K562 (cell line): ENCODE measurements around the gene CAPZB. TPM values are rescaled to one million over a fixed set of nuclear protein-coding genes. Genes with fewer than 3 reads are reported as not detected.

Source experiments
- ATAC-seq: fragments of 200-7000 bp; cut with Tn5 transposase; 3 replicates; pipeline ENCODE4 v1.9.1; 2020; ENCODE audit warnings: moderate library complexity
- BruUV-seq: library from RNA; stranded (reverse); fragments of 400-500 nt; replicated peaks from 2 replicates; lab custom pipeline; 2021; lab: Mats Ljungman, UMichigan
- CTCF ChIA-PET: fragments of 300-600 bp; formaldehyde crosslinking; extraction: SDS; loops from one replicate; lab custom pipeline; 2021; ENCODE audit warnings: low intra/inter-chr PET ratio; lab: Yijun Ruan, JAX
- POLR2A ChIA-PET: fragments of 300-600, 350-650 bp; sonication (Branson Sonifier 250); formaldehyde crosslinking; extraction: SDS; loops from one replicate; lab custom pipeline; 2021; ENCODE audit warnings: antibody characterized with exemption, inconsistent platforms; lab: Yijun Ruan, JAX
- DNase-seq, 4 experiments: peaks; one replicate each; pipeline versions ENCODE4 v3.0.0 to v3.0.0-alpha.2; 2011 to 2018; ENCODE audit warnings: low spot score in 3 of 4, mixed read lengths in 3 of 4; ENCODE audit errors: extremely low read depth in 1 of 4
- FAIRE-seq: peaks from 2 replicates; lab custom pipeline; 2011; peaks lifted over from hg19 to GRCh38; lab: Jason Lieb, UNC
- H2AFZ ChIP-seq: 2 replicates; pipeline ENCODE4 v1.6.0; 2011; ENCODE audit warnings: low read depth, low read length, control low read depth, inconsistent platforms
- H3K27ac ChIP-seq: fragments of 200-600 bp; 3 replicates; pipeline ENCODE4 v1.8.0; 2011; ENCODE audit warnings: low read depth, mild to moderate bottlenecking, control low read depth, inconsistent platforms, low read length, moderate library complexity, mixed read lengths; ENCODE audit errors: extremely low read depth
- H3K27me3 ChIP-seq, 2 experiments: fragments of 300-600 bp in 1 of 2; 2 replicates in 1 of 2; 3 replicates in 1 of 2; pipeline versions ENCODE4 v1.6.0 to v1.8.0; 2011; ENCODE audit warnings: inconsistent platforms in 2 of 2, low read length in 2 of 2, mild to moderate bottlenecking in 1 of 2, mixed read lengths in 1 of 2, moderate library complexity in 1 of 2; ENCODE audit not compliant: control insufficient read depth in 2 of 2, insufficient read depth in 2 of 2
- H3K36me3 ChIP-seq: fragments of 300-600 bp; 3 replicates; pipeline ENCODE4 v1.8.0; 2011; ENCODE audit warnings: mild to moderate bottlenecking, low read length, inconsistent platforms; ENCODE audit not compliant: control insufficient read depth, insufficient read depth
- H3K4me1 ChIP-seq, 2 experiments: fragments of 200-600 bp in 1 of 2; replicated peaks in 1 of 2; 2 replicates in 1 of 2; 3 replicates in 1 of 2; pipeline versions ENCODE4 v1.5.1 to v1.8.0; 2011; ENCODE audit warnings: inconsistent platforms in 2 of 2, low read length in 2 of 2, mild to moderate bottlenecking in 1 of 2, mixed read lengths in 1 of 2, moderate library complexity in 1 of 2; ENCODE audit not compliant: control insufficient read depth in 2 of 2, insufficient read depth in 2 of 2
- H3K4me2 ChIP-seq: 2 replicates; pipeline ENCODE4 v1.6.1; 2011; ENCODE audit warnings: low read length, control low read depth, inconsistent platforms, mixed read lengths; ENCODE audit not compliant: insufficient read depth
- H3K4me3 ChIP-seq: fragments of 200-600 bp; sonication (generic), shearing (Covaris generic); 2 replicates; pipeline ENCODE4 v1.5.1; 2016; ENCODE audit warnings: control low read depth, inconsistent platforms
- H3K79me2 ChIP-seq: fragments of 200-600 bp; 3 replicates; pipeline ENCODE4 v1.8.0; 2011; ENCODE audit warnings: low read length, inconsistent platforms; ENCODE audit not compliant: control insufficient read depth, insufficient read depth
- H3K9ac ChIP-seq, 2 experiments: 2 replicates each; pipeline versions ENCODE4 v1.6.0 to v1.6.1; 2011; ENCODE audit warnings: low read depth in 2 of 2, low read length in 2 of 2, control low read depth in 1 of 2, inconsistent platforms in 1 of 2, mild to moderate bottlenecking in 1 of 2, mixed read lengths in 1 of 2; ENCODE audit not compliant: insufficient read depth in 1 of 2
- H3K9me1 ChIP-seq: one replicate; pipeline ENCODE4 v1.6.0; 2011; ENCODE audit warnings: inconsistent platforms, mild to moderate bottlenecking, low read length, moderate library complexity; ENCODE audit not compliant: control insufficient read depth, insufficient read depth
- H3K9me3 ChIP-seq: replicated peaks from 2 replicates; pipeline ENCODE4 v1.5.1; 2011; ENCODE audit warnings: low read depth, low read length, inconsistent platforms; ENCODE audit not compliant: control insufficient read depth, insufficient read depth
- H4K20me1 ChIP-seq: replicated peaks from 2 replicates; pipeline ENCODE4 v1.6.1; 2011; ENCODE audit warnings: low read length, inconsistent platforms, mixed read lengths; ENCODE audit not compliant: control insufficient read depth, insufficient read depth
- CREB3L1 ChIP-seq: fragments of 450-650 bp; IDR thresholded peaks from 2 replicates; pipeline ENCODE4 v1.6.1; 2014; ENCODE audit warnings: low read depth, mild to moderate bottlenecking, moderate library complexity, borderline replicate concordance
- EHMT2 ChIP-seq: fragments of 450-650 bp; IDR thresholded peaks from 2 replicates; pipeline ENCODE4 v1.6.1; 2018; ENCODE audit warnings: antibody characterized with exemption
- EP400 ChIP-seq: fragments of 450-650 bp; IDR thresholded peaks from 2 replicates; pipeline ENCODE4 v1.6.1; 2017; ENCODE audit warnings: antibody characterized with exemption, mild to moderate bottlenecking, moderate library complexity
- ESRRA ChIP-seq: fragments of 450-650 bp; IDR thresholded peaks from 2 replicates; pipeline ENCODE4 v1.6.1; 2014; ENCODE audit warnings: low read depth, mild to moderate bottlenecking, moderate library complexity, borderline replicate concordance
- JUND ChIP-seq, 2 experiments: IDR thresholded peaks; 2 replicates in 1 of 2; 3 replicates in 1 of 2; pipeline ENCODE4 v1.6.1; 2011; ENCODE audit warnings: borderline replicate concordance in 2 of 2, low read depth in 2 of 2, low read length in 2 of 2, improper control_type of control experiment in 1 of 2, missing biosample characterization in 1 of 2, missing genetic modification characterization in 1 of 2, missing genetic modification reagents in 1 of 2
- L3MBTL2 ChIP-seq: fragments of 450-650 bp; IDR thresholded peaks from 2 replicates; pipeline ENCODE4 v1.6.1; 2016; ENCODE audit warnings: mild to moderate bottlenecking, moderate library complexity
- MYBL2 ChIP-seq, 2 experiments: fragments of 450-650 bp in 1 of 2; sonication (generic) in 1 of 2; formaldehyde crosslinking in 1 of 2; IDR thresholded peaks; 2 replicates each; pipeline versions ENCODE4 v1.6.1 to v1.8.1; 2017 to 2022; ENCODE audit warnings: borderline replicate concordance in 1 of 2, inconsistent platforms in 1 of 2, low read depth in 1 of 2, mild to moderate bottlenecking in 1 of 2, missing genetic modification reagents in 1 of 2, moderate library complexity in 1 of 2
- RBM15 ChIP-seq: fragments of 200-400 bp; formaldehyde crosslinking; IDR thresholded peaks from 2 replicates; pipeline ENCODE4 v1.6.1; 2018; ENCODE audit warnings: mild to moderate bottlenecking, low read length, moderate library complexity; ENCODE audit not compliant: insufficient read depth
- SMAD4 ChIP-seq: fragments of 250-450 bp; sonication (Bioruptor Pico); conservative IDR thresholded peaks from 2 replicates; pipeline ENCODE4 v1.8.0; 2021; ENCODE audit warnings: inconsistent platforms, mild to moderate bottlenecking, moderate library complexity
- U2AF2 ChIP-seq: fragments of 200-400 bp; formaldehyde crosslinking; optimal IDR thresholded peaks from 2 replicates; pipeline ENCODE3; 2017; ENCODE audit warnings: low read depth, mild to moderate bottlenecking, low read length
- USF2 ChIP-seq: sonication (generic); formaldehyde crosslinking; IDR thresholded peaks from 2 replicates; pipeline ENCODE4 v1.5.0; 2020; ENCODE audit warnings: missing genetic modification reagents
- WGBS: fragments of 100-300 bp; shearing (Covaris generic); methylation state at CpG from one replicate; pipeline ENCODE4 v1.1.6; 2016; ENCODE audit warnings: low coverage, mixed read lengths; ENCODE audit not compliant: insufficient coverage; ENCODE audit errors: missing lambda C conversion rate; 5-methylcytosine and 5-hydroxymethylcytosine counted together
- in situ Hi-C: fragments of 300-500 bp; cut with MboI; formaldehyde crosslinking; loops from 4 replicates; pipeline ENCODE4 v1.15.0; 2018; ENCODE audit warnings: inconsistent platforms, mixed read lengths
- intact Hi-C: fragments of 100-400 bp; cut with micrococcal nuclease; formaldehyde crosslinking; loops from 2 replicates; pipeline ENCODE4 v1.14.2; 2022
- polyA plus RNA-seq, 8 experiments: library from polyadenylated mRNA; depleted of rRNA in 4 of 8; stranded (reverse) in 5 of 8; unstranded in 3 of 8; fragments of >200 nt; fragmentation: Nextera tagmentation in 2 of 8; fragmentation: Illumina TruSeq in 1 of 8; extraction: Ambion mirVana in 2 of 8; extraction: Trizol in 1 of 8; gene quantifications; 2 replicates each; pipeline versions ENCODE4 v1.2.1 to v1.2.3, GENCODE V29; 2011 to 2014; ENCODE audit warnings: inconsistent platforms in 1 of 8, missing spikeins in 1 of 8
- total RNA-seq, 7 experiments: library from RNA; depleted of rRNA in 6 of 7; stranded (reverse); fragments of >200 nt in 6 of 7; fragmentation: Illumina TruSeq in 2 of 7; extraction: Trizol in 2 of 7; gene quantifications; 2 replicates each; pipeline versions ENCODE4 v1.2.1 to v1.2.3, GENCODE V29; 2011 to 2021; ENCODE audit warnings: low replicate concordance in 1 of 7
- TF ChIP-seq, protein P1 (sequence below): fragments of 200-800 bp; sonication (Bioruptor generic); IDR thresholded peaks from 2 replicates; pipeline ENCODE4 v1.6.1; 2017; ENCODE audit warnings: missing genetic modification characterization, missing compliant biosample characterization
- TF ChIP-seq, protein P2 (sequence below): sonication (generic); formaldehyde crosslinking; IDR thresholded peaks from 2 replicates; pipeline ENCODE4 v1.9.0; 2022; ENCODE audit warnings: mild to moderate bottlenecking, missing genetic modification reagents
- TF ChIP-seq, protein P3 (sequence below): fragments of 450-650 bp; formaldehyde crosslinking; IDR thresholded peaks from 2 replicates; pipeline ENCODE4 v1.4.0; 2022; ENCODE audit warnings: mild to moderate bottlenecking, moderate library complexity

The CAPZB gene
- total and polyA plus RNA-seq, 9 of the 15 experiments (the other 6 are each of a cell fraction or from before 2014, with no cell fraction given) = 57.6 to 297 (median 125) TPM

DNA sequence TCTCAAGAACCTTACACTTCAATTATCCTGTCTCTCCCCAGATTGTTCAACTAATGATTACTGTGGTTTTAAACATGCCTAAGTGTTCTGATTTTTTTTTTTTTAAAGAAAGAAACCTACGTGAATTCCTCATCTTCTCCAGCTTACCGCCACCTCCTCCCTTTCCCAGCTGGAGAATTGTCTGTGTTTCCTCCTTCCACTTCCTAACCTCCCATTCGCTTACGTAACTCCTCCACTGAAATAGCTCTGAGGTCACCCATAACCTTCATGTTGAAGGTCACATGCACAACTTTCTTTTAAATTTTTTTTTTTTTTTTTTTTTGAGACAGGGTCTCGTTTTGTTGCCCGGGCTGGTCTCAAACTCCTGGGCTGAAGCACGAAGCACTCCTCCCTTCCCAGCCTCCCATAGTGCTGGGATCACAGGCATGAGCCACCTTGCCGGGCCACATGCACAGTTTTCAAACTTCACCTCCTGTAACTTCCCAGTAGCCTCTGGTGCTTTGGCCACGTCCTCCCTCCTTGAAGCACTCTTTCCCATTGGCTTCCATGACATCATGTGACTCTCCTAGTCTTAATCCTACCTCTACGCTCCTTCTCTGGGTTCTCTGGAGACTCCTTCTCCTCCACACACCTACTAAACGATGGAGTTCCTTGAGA lies 9.8 kb upstream of the CAPZB start:
- POLR2A ChIA-PET = no interaction called here
- peak; percentile 76 for ATAC-seq
- no peak overlapping the region for H3K4me2 ChIP-seq
- no peaks in the 10 kb centered on the region; a peak in 1 of 5 replicates for H3K27me3 ChIP-seq
- peak overlapping the region; percentile 43 for H2AFZ ChIP-seq
- H3K9ac ChIP-seq = no peak overlapping the region
- FAIRE-seq = no peak
- H3K36me3 ChIP-seq = no peaks in the 10 kb centered on the region
- 22% methylated on average over 11 of the region's 11 CpGs for WGBS
- H4K20me1 ChIP-seq = no peaks in the 10 kb centered on the region
- H3K27ac ChIP-seq = no peak overlapping the region
- CTCF ChIA-PET = no interaction called here
- no peaks in the 10 kb centered on the region for H3K9me1 ChIP-seq
- no peaks in the 10 kb centered on the region for H3K9me3 ChIP-seq
- H3K79me2 ChIP-seq = no peaks in the 10 kb centered on the region
- H3K4me1 ChIP-seq = no peaks in the 10 kb centered on the region
- intact Hi-C loops (no loop called here), in situ Hi-C loops (no loop called here)
- BruUV-seq = no TSS peak
- DNase-seq = peak in 2 of 4 experiments; percentile 39 to 52
- H3K4me3 ChIP-seq = no peak overlapping the region
- TF ChIP-seq CREB3L1 = 0 out of 2 replicates have a peak, but pooled peaks have one; percentile 28
- TF ChIP-seq, protein P1, sequence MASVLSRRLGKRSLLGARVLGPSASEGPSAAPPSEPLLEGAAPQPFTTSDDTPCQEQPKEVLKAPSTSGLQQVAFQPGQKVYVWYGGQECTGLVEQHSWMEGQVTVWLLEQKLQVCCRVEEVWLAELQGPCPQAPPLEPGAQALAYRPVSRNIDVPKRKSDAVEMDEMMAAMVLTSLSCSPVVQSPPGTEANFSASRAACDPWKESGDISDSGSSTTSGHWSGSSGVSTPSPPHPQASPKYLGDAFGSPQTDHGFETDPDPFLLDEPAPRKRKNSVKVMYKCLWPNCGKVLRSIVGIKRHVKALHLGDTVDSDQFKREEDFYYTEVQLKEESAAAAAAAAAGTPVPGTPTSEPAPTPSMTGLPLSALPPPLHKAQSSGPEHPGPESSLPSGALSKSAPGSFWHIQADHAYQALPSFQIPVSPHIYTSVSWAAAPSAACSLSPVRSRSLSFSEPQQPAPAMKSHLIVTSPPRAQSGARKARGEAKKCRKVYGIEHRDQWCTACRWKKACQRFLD (CRISPR knock-in tag) = 0 out of 2 replicates have a peak, but pooled peaks have one; percentile 32
- TF ChIP-seq U2AF2 = no peak
- TF ChIP-seq MYBL2 (IDR thresholded peaks at IDR 0.05; ENCODE audit: low read depth) = peak; percentile 43; the same call in 1 of the 2 replicates
- no peak for TF ChIP-seq MYBL2 (CRISPR knock-in tag; IDR thresholded peaks at IDR 0.05; ENCODE audit: borderline replicate concordance)
- TF ChIP-seq EP400 = 0 out of 2 replicates have a peak, but pooled peaks have one; percentile 26
- TF ChIP-seq, protein P2, sequence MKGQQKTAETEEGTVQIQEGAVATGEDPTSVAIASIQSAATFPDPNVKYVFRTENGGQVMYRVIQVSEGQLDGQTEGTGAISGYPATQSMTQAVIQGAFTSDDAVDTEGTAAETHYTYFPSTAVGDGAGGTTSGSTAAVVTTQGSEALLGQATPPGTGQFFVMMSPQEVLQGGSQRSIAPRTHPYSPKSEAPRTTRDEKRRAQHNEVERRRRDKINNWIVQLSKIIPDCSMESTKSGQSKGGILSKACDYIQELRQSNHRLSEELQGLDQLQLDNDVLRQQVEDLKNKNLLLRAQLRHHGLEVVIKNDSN = peak; percentile 69
- peak; percentile 96 for TF ChIP-seq L3MBTL2
- TF ChIP-seq, protein P3, sequence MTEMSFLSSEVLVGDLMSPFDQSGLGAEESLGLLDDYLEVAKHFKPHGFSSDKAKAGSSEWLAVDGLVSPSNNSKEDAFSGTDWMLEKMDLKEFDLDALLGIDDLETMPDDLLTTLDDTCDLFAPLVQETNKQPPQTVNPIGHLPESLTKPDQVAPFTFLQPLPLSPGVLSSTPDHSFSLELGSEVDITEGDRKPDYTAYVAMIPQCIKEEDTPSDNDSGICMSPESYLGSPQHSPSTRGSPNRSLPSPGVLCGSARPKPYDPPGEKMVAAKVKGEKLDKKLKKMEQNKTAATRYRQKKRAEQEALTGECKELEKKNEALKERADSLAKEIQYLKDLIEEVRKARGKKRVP (CRISPR knock-in tag) = no peak
- no peak for TF ChIP-seq RBM15
- TF ChIP-seq SMAD4 (CRISPR knock-in tag) = 0 out of 2 replicates have a peak, but pooled peaks have one; percentile 25
- TF ChIP-seq EHMT2 = peak; percentile 85
- TF ChIP-seq ESRRA = peak; percentile 85
- TF ChIP-seq USF2 (CRISPR knock-in tag) = peak; percentile 78
- peak; percentile 18; the same call in 1 of the 2 replicates for TF ChIP-seq JUND (IDR thresholded peaks at IDR 0.05; ENCODE audit: borderline replicate concordance, low read depth, low read length)
- TF ChIP-seq JUND (tag; IDR thresholded peaks at IDR 0.05; ENCODE audit: borderline replicate concordance, low read depth, low read length) = no peak
